AG10803 (cell line): ENCODE results near the gene GPATCH4.

ENCODE experiments used
- DNase-seq: peaks from one replicate; pipeline ENCODE4 v3.0.0; 2010; ENCODE audit warnings: low read depth
- H3K4me3 ChIP-seq: 2 replicates; pipeline ENCODE4 v1.5.1; 2011; ENCODE audit warnings: mild to moderate bottlenecking, low read length, control low read depth
- TF ChIP-seq, protein P1 (sequence below): conservative IDR thresholded peaks from 2 replicates; pipeline ENCODE4 v1.5.1; 2011; ENCODE audit warnings: mild to moderate bottlenecking, low read length, control low read depth, inconsistent platforms

The GPATCH4 gene

GRCh38 chr1:156602557-156602993 is 1.3 kb upstream of the GPATCH4 start:
- no peak for DNase-seq
- TF ChIP-seq, protein P1, sequence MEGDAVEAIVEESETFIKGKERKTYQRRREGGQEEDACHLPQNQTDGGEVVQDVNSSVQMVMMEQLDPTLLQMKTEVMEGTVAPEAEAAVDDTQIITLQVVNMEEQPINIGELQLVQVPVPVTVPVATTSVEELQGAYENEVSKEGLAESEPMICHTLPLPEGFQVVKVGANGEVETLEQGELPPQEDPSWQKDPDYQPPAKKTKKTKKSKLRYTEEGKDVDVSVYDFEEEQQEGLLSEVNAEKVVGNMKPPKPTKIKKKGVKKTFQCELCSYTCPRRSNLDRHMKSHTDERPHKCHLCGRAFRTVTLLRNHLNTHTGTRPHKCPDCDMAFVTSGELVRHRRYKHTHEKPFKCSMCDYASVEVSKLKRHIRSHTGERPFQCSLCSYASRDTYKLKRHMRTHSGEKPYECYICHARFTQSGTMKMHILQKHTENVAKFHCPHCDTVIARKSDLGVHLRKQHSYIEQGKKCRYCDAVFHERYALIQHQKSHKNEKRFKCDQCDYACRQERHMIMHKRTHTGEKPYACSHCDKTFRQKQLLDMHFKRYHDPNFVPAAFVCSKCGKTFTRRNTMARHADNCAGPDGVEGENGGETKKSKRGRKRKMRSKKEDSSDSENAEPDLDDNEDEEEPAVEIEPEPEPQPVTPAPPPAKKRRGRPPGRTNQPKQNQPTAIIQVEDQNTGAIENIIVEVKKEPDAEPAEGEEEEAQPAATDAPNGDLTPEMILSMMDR = peak; percentile 38
- no peak overlapping the region for H3K4me3 ChIP-seq

GRCh38 chr1:156601892-156602291 is 613 bp upstream of the GPATCH4 start:
- TF ChIP-seq, protein P1 = no peak
- DNase-seq = no peak

GRCh38 chr1:156600733-156601121 is 552 bp downstream of the GPATCH4 start:
- H3K4me3 ChIP-seq = peak overlapping the region; percentile 90
- DNase-seq = no peak
- TF ChIP-seq, protein P1 = no peak

More at GRCh38 chr1:156601892-156602291, 613 bp upstream of the GPATCH4 start:
- H3K4me3 ChIP-seq = peak overlapping the region; percentile 90

DNA sequence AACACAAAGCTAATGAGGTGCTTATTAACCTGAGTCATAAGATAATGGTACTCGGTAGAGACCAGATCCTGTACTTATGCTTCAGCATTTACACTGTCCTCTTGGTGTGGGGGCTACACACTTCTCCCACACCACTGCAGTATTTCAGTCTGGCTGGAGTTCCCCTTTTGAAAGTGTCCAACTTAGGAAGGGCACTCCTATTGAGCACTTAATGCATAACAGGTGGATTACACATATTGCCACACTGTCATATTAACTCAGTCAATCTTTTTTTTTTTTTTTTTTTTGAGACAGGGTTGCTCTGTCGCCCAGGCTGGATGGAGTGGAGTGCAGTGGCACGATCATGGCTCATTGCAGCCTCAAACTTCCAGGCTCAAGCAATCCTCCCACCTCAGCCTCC is 1.5 kb downstream of the GPATCH4 start:
- DNase-seq = no peak
- H3K4me3 ChIP-seq = no peak overlapping the region
- TF ChIP-seq, protein P1 = no peak

GRCh38 chr1:156598731-156599432 is 2.4 kb downstream of the GPATCH4 start:
- H3K4me3 ChIP-seq = no peak overlapping the region
- TF ChIP-seq, protein P1 = no peak
- no peak for DNase-seq

DNA sequence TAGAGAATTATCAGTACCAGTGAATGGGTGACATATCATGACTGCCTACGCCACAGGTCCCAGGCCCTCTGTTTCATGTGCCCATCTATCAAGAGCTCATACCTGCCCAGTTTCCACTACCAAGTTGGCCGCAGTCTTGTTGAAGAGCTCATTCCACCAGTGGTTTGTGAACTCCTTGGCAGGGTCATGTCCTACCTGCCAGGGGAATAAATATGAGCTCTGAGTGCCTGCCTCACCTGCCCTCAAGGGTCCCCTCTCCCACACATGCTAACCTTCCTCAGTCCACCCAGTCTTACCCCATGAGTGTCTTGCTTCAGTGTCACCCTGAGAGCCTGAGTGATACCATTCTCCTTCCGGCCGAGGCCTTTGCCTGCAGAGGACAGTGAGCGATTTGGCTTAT is 3.2 kb downstream of the GPATCH4 start:
- TF ChIP-seq, protein P1 = no peak
- no peak for DNase-seq
- H3K4me3 ChIP-seq = no peak overlapping the region

DNA sequence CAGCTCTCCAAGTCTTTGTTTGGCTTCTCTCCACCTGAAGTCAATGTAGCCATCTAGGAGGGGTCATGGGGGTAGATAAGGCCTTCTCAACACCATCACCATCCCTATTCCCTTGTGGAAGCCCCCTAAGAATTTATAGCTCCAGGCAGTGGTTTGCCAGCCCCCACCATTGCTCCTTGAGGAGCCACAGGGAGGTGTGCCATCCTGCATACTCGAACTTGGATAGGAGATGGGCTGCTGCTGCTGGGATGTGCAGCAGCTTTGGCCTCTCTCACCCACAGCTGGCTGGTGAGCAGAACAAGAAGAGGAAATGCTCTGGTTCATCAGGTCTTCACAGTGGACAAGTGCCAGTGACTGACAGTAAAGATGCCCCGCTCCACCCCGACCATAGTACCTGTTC is 4.9 kb downstream of the GPATCH4 start:
- H3K4me3 ChIP-seq = no peak overlapping the region
- TF ChIP-seq, protein P1 = no peak

More for the DNA sequence above, 4.9 kb downstream of the GPATCH4 start:
- DNase-seq = no peak
